ENCODE data around the gene CARS2. TPM values are rescaled to one million over a fixed set of nuclear protein-coding genes. Genes with fewer than 3 reads are reported as not detected.

The CARS2 gene
- total and polyA plus RNA-seq, 2 of the 8 experiments (the other 6 are each of a cell fraction or from before 2014, with no cell fraction given): 47.7 to 55.9 TPM

GRCh38 chr13:110651271-110651670, 54.6 kb downstream of the CARS2 start (continued):
- TF ChIP-seq CTCF (IDR thresholded peaks at IDR 0.05; ENCODE audit: control extremely low read depth in 1 of 3, insufficient read depth in 1 of 3, low read depth in 1 of 3, low read length in 3 of 3) (no peak), RNF2 (IDR thresholded peaks at IDR 0.05; ENCODE audit: borderline replicate concordance, low read depth, low read length, missing control alignments, poor library complexity, severe bottlenecking) (no peak), JUND (IDR thresholded peaks at IDR 0.05; ENCODE audit: low read length) (no peak), SUZ12 (IDR thresholded peaks at IDR 0.05; ENCODE audit: low read length) (no peak), RAD21 (IDR thresholded peaks at IDR 0.05 in 1 of 2, conservative IDR thresholded peaks at IDR 0.05 in 1 of 2; ENCODE audit: low read depth in 2 of 2, low read length in 2 of 2) (no peak), PHF8 (conservative IDR thresholded peaks at IDR 0.05; ENCODE audit: low read depth, low read length) (no peak), BACH1 (IDR thresholded peaks at IDR 0.05; ENCODE audit: low read length) (no peak)
- TF ChIP-seq, protein P1, sequence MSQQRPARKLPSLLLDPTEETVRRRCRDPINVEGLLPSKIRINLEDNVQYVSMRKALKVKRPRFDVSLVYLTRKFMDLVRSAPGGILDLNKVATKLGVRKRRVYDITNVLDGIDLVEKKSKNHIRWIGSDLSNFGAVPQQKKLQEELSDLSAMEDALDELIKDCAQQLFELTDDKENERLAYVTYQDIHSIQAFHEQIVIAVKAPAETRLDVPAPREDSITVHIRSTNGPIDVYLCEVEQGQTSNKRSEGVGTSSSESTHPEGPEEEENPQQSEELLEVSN (IDR thresholded peaks at IDR 0.05): no peak

All from H1 (cell line).